NT2/D1 (cell line): ENCODE results near the gene NFATC2IP.

Experiments
- SUZ12 ChIP-seq: IDR thresholded peaks from 2 replicates; pipeline ENCODE4 v1.6.1; 2011; ENCODE audit not compliant: insufficient read length, insufficient read depth; ENCODE audit errors: extremely low read depth
- YY1 ChIP-seq: IDR thresholded peaks from 2 replicates; pipeline ENCODE4 v1.6.1; 2011; ENCODE audit not compliant: insufficient read length, insufficient read depth
- ZNF274 ChIP-seq: IDR thresholded peaks from 2 replicates; pipeline ENCODE4 v1.6.1; 2011; ENCODE audit warnings: mild to moderate bottlenecking, low read depth, low read length

DNA sequence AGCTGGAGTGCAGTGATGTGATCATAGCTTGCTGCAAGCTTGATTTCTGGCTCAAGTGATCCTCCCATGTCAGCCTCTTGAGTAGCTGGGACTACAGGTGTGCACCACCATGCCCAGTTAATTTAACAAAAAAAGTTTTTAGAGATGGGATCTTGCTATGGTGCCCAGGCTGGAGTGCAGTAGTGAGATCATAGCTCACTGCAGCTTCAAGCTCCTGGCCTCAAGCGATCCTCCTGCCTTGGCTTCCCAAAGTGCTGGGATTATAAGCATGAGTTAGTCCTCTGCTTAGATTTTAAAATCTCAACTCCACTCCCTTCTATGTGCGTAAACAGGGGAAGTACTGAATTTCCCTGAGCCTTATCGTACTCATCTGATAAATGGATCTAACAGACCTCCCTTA is 32.0 kb upstream of the NFATC2IP start:
- TF ChIP-seq ZNF274 = no peak
- no peak for TF ChIP-seq SUZ12
- TF ChIP-seq YY1 = no peak
